T follicular helper cell (primary cell): ENCODE results near the gene ELAVL4.
"Not testable (repeated sequence)": the region's sequence is repeated elsewhere in the genome, so short reads cannot be mapped to it uniquely, and the experiment has no call there.

Experiments
- DNase-seq: peaks from one replicate; pipeline ENCODE4 v3.0.0-alpha.2; 2020; ENCODE audit warnings: low read depth

The ELAVL4 gene

DNA sequence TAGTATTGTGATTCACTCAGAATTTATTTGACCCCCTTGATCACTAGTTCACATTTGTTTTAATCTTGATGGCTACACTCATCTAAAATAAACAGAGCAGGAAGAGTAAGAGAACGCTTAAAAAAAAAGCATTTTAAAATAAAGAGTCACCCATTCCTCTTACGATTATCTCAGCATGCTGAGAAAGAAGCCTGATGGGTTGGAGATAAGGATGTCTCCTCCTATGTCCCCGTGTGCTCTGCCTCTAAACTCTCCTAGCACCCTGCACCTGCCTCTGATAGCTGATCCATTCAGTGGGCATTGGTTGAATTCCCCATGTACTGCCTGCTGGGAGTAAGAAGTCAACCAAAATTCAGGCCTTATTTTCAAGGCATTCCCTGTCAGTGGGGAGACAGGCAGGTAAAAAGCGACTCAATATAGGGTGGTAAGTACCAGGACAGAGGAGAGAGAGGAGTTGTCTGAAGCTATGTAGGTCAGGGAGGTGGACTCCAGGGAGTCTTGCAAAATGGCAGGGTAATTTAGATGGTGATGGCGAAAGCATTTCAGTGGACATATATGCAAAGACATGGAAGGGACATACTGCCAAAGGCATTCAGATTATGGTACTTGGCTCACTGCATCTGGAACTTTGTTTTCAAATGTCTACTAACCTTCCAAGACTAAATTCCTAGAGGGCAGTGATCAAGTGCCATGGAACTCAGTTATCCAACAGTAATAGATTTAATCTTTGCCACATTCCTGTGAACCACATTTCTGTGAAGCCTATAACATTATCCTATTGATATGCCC lies 18.4 kb downstream of the ELAVL4 start:
- no peak for DNase-seq

DNA sequence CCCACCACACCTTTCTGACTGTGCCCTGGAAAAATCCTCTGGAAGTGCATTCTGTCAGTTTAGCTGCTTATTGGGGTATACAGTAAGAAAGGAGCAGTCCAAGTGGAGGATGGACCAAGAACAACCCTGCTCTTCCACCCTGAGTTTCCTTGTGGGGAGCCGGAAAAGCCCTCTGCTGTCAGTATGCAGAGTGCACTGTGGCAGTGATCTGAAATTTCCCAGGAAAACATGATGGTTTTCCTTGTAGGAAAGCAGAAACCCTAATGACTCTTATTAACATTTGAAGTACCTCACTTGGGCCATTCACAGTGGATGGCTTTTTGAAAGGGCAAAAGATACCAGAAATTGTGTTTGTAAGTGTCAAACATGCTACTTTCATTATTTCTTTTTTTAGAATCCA lies 20.5 kb downstream of the ELAVL4 start:
- DNase-seq = no peak

DNA sequence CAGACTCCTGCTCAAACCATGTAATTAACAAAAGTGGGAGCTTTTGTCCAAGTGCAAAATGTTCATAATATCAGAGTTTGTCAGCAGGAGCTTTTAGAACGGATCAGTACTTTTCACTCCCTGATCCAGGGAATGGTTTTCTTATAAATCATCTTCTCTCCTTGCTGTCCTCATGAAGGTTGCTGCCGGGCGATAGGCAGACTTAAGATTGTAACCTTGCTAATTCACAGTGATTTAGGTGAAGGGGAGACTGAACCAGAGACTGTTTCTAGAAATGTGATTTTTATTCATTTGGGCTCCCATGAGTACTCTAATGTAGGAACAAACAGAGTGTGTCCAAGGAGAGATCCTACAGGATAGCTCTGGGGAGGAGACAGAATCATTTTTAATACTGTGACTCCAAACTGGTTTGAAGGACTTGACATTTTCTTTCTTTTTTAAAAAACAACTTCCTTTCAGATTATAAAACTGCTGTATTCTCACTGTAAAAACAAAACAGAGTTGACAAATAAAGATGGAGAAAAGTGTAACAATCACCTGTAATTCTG lies 23.7 kb downstream of the ELAVL4 start:
- DNase-seq = no peak

DNA sequence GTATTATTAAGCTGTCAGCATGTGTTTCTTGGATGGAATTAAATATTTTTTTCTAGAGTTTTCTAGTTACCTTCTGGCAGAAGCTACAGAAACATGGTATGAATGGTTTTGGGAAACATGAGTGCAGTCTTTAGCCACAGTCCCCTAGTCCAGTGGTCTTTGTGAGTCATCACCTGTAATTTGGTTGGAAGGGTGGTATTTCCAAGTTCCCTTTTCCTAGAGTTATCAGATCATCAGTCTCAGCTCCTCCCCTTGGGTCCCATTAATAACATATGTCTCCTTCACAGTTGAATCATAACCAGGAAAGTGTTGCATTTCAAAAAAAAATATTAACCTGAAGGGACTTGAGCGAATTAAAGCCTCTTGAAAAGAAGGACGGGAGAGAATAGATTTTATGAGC lies 27.0 kb downstream of the ELAVL4 start:
- DNase-seq = no peak

DNA sequence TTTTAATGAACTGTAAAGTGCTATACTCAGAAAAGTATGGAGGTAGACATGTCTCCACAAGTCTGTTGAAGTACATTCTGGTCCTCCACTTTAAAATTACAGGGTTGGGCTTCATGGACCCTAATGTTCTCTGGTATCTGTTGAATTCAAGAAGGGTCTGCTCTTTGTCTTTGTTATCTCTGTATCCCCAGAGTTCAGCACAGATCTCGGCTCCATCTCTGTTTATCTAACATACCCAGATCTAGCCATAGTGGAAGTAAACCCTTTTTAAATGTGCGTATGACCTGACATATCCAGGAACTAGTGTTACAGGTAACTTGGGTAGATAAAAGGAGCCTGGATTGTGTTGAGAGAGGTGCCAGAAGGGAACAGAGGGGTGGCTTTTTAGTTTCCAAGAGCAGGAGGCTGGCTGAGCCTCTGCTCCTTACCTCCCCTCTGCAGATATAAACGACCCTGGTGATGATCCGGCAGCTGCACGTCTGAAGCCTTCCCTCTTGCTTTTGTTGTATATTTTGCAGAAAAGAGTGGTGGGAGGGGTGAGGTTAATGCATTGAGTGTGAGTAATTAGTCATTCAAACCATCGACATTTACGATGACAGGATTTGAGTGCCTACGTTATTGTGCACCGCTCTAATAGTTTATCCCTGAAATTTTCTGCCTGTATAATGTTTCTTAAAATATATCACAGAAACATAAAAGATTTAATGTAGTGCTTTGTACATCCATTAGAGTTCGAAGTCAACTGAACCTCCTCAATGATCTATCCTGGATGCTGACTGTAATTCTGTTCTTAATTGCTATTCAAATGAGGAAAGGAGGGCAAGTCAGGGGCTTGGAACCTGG lies 30.8 kb downstream of the ELAVL4 start:
- no peak for DNase-seq

DNA sequence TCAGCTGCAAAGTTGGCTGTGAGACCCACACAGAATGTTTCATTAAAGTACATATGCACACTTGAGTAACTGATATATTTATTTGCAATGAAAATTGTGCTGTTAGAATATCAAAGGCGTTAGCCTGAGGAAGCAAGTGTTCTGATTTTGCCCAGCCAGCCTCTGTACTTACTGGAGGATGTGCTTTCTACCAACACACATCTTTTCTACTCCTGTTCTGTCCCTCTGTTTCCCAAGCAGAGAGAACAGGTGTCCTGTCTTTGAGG lies 31.4 kb downstream of the ELAVL4 start:
- DNase-seq = no peak

DNA sequence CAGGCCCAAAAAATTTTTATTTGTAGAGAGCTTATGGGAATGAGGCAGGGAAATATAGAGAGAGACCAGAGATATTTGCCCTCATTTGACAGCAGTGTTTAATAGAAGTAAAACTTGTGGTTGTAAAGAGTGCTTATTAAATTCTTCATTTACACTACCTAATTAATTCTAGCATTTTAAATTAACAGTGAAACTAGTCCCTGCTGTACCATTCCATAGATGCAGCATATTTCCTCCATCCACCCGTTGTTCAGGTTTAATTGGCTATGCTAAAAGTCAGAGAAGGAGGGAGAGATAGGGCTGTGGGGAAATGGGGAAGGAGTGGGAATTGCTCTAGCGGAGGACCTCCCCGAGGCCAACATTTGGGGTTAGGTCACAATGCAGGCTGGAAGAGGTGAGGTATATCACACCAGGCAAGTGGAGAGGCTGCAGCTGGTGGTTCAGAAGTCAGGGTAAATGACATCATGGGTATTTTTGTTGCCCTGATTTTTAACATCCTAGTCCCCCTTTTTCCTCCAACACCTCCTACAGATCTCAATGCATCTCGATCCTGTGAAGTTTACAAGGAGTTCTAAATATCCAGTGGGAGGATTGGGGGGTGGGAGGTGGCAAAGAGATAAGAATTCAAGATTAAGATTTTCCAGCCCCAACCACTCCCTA lies 38.6 kb downstream of the ELAVL4 start:
- DNase-seq = no peak

DNA sequence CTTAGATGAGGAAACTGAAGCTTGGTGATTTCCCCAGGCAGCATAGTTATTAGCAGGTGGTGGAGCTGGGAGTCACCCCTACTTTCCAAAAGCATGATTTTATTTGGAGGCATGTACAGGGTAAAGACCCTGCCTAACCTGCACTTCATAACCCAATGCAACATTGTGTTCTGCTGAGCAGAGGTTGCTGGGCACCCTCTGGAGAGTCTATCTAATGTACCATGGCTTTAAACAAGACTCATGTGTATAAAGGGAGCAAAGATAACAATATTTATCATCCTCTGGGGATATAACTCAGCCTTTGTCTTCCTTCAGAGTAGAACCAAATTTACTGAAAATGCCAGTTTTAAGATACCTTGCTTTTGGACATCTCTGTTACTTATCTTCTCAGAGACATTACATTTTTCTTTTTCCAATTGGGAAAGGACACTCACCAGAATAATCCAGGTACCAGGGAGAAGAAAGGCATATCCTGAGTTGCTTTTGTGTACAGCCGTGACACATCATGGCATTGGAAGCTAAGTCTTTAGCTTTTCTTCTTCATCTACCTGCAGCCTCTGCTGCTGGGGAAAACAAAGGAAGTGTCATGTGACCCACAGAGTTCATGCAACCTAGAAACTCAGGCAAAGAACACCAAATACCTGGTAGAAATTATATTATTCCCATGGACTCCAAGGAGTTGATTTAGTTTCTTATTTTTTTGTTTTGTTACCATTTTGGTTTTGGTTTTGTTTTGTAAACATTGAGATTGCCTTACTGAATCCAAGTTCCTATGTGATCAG lies 39.6 kb downstream of the ELAVL4 start:
- DNase-seq = no peak

DNA sequence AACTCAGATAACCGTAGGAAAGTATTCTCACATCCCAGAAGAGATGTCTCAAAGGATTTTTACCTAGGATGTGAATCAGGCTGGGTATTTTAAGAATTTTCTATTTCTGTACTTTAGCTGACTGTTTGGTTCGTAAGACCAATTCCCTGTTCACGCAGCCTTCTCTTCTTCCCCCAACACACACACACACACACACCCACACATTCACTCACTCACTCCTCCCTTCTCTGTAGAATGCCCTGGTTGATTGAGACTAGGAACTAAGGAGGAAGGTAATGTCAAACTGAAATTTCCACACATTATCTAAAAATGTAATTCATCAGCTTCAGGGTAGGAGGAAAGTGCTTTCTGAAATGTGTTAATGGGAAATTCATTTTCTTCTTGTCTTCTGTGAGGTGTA lies 43.5 kb downstream of the ELAVL4 start:
- DNase-seq = no peak

DNA sequence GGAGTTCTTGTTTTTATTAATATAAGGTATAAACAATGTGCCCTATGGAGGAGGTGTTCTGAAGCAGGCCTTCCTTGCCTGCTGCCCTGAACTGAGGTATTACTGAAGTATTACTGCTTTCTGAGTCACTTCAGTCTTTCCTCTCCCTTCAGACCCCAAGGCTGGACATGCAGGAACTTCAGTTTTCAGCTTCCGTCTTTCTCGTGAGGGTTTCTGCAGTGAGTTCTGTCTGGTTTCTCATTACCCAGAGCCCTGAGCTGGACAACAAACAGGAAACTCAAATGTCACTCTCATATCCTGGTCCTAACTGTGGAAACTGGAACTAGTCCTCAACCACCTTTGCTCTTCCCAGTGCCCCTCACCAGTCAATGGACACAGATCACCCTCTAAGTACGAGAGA lies 46.8 kb downstream of the ELAVL4 start:
- DNase-seq = no peak

DNA sequence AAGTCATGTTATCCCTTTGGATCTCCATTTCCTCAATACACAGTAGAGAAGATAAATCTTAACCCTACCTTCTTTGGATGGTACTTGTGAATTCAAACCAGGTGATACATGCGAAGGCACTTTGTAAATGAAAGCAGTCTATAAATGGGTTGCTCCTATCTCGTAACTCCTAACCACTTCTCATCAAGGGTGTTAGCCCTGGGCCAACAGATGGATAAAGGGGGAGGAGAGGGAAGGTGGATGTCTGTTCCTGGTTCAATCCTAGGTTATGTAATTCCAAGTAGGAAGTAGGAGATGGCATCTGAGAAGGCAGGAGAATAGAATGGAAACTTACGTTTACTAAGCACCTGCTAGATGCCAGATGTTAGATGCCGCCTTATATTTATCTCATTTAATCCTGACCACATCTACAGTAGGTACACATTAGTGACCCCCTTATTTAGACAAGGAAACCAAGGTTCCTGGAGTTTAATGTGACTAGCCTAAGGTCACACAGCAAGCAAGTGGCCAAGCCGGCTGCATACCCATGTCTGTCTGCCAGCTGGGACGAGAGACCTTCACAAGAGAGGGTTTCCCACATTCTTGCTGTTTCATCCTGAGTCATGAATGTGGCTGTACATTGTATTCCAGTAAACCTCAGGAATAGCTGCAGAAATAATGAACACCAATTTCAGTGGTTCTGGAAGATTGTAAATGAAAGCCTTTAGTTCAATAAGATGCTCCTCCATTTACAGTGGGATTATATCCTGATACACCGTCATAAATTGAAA lies 47.7 kb downstream of the ELAVL4 start:
- no peak for DNase-seq

DNA sequence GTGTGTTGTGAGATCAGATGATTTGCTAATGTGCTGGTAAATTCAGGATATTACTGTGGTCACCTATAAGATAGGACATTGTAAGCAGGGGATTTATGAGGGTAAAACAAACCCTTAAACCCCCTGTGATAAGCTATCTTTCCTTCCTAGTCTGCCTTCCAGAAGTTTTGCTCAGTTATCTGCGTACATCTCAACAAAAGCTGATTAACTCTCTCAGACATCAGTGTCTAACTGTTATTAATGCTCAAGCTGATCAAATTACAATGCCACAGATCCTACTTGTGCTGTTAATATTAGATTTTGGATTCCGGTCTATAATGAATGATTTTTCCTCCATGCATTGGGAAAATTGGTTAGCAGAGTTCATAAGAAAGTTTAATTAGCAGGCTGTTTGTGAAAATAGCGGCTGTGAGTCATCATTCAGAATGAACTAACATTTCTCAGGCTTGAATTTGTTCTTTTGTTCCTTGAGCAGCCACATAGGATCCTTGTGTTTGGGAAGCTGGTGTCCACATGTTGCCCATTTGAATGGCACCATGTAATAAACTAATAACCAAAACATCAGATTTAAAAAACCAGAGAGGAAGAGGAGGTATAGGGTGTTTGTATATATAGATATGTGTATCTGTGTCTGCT lies 48.7 kb downstream of the ELAVL4 start:
- no peak for DNase-seq

DNA sequence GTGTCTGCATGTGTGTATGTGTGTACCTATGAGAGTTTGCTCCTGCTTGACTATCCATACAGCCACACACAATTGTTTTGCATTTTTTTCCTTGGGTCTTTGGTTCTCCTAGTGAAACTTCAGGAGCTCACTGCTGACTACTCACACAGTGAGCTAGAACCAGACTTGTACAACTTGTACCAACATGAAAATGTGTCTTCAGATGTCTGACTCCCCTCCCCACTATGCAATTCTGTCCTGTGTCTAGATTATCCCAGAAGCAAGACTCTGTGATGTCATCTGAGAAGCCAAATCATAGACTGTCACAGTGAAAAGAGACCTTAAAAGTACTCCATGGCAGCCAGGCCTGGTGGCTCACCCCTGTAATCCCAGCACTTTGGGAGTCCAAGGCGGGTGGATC lies 49.7 kb downstream of the ELAVL4 start:
- DNase-seq = no peak

DNA sequence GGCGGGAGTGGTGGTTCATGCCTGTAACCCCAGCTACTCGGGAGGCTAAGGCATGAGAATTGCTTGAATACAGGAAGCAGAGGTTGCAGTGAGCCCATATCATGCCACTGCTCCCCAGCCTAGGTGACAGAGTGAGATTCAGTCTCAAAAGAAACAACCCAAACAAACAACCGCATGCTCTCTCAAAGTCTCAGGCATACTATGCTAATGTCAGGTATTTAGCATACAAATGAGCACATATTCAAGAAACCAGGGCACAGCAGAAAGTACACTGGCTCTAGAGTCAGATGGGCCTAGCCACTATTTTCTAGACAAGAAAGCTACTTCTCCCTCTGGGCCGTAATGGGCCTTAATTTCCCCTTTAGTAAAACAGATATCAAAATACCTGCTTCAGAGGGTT lies 55.0 kb downstream of the ELAVL4 start:
- DNase-seq = no peak

DNA sequence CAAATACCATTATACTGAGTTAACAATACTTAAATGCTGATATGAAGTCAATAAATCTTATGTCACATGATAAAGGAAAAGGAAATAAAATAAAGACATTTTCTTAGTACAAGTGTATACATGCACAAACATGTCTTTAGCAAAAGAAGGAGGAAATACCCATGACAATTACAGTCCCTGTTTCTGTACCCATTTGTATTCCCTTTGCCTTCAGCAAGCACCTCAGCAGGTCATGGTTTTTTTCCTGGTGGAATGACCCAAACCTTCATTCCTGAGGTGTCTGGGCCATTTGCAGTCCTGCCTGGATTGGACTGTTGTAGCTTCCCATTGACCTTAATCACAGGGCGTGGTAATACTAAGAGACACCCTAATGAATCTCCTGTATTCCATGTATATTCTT lies 57.6 kb downstream of the ELAVL4 start:
- DNase-seq = not testable (repeated sequence)

DNA sequence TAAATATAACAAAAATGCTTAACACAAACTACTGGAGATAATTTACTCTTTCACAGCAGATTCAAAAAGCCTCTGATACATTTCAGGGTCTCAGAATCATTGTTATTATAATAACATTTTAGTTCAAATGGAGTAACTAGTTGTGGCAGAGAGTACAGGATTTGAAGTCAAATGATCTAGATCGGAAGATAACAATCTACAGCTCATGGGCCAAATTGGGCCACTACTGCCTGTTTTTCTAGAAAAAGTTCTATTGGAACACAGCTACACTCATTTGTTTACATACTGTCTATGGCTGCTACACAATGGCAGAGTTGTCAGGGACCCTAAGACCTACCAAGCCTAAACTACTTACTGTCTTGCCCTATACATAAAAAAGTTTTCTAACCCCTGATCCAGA lies 63.6 kb downstream of the ELAVL4 start:
- DNase-seq = no peak

DNA sequence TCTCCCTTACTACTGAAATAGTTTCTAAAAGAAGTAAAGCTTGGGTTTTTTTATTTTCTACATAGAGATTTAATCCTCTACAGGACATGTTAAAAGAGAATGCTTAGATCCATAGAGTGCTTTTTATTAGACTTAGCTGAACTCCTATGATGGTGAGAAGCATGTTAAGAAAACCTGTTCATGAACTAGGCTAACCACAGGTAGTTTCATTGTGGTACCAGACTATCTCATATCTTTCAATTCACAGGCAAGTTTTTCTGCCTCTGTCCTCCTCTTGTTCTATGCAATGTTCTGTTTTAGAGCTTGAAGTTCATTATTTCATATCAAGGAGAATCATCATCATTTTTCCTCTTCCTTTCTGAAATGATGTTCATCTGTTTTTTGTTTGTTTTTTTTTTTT lies 65.4 kb downstream of the ELAVL4 start:
- DNase-seq = no peak

DNA sequence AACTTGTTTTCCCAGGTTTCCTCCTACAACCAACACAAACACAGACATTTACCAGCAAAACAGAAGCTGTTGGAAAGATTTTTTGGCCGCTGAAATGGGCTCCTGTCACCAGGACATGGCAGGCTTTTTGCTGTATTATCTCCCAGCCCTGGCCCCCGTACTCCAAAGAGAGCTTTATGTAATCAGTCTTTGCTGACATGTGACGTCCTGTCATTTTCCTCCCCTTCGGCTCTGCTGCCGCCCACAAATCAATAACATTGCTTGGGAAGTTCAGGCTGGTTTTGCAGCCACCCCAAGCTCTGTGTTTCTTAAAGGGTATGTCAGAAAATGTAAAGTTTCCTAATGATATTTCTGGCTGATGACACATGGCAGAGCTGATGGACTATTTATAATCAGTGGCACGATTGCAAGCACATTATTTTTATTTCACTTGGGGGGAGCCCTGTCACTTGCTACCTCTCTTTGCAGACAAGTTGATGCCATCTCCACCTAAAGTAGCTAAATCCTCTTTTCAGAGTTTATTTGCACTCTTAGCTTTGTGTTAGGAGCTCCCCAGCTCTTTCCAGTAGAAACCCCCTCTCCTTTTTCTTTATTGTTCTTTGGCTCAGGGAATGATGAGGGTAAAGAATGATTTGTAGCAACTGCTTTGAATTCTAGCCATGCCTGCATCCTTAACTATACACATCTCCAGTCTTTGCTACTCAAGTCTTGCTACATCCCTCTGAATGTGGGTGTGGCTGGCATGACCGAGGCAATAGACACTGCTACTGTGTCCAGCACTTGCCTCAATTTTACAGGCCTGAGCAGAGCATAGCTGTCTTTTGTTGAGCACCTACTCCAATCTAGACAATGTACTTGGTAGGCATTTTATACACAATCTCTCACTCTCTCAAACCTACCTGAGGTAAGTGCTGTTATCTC lies 67.3 kb downstream of the ELAVL4 start:
- DNase-seq = no peak

DNA sequence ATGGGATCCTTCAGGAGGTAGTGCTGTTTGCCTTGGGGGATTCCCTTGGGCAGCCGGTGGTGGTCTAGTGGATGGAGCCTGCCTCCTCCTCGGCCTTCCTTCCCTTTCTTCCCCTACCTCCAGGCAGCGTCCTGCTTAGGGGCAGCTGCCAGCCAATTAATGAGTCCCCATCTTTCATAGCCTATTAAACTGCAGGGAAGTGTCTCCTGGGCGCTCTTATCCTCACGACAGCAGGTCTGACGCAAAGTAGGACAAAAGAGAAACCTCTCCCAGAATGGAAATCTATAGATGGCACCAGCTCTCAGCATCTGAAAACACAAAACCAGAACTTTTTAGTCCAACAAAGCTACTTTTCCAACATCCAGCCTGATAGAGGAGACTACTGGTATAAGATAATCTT lies 69.3 kb downstream of the ELAVL4 start:
- no peak for DNase-seq

DNA sequence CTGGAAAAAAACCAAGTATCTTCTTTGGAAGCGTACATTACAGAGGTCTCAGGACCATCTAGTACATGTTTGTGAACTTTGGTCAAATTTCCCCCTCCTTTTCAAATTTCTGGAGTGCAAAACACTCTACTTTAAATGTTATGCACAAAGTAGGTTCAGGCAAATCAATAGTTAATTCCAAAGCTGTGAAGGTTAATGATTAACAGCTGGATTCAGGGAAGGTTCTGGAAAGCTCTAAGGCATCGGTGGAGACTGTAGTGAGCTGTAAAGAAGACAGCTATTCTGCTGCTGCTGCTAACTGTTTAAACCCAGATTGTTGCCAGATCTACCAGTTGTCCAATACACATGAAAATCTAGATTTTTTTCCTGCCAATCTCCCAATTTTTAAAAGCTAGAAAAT lies 70.9 kb downstream of the ELAVL4 start:
- DNase-seq = no peak
